Neural cell (in vitro differentiated cells): ENCODE measurements around the gene SLC4A7.

Experiments used
- POLR2AphosphoS5 ChIP-seq: IDR thresholded peaks from 2 replicates; pipeline ENCODE4 v1.6.1; 2012
- TF ChIP-seq, protein P1 (sequence below): fragments of 450-650 bp; IDR thresholded peaks from 2 replicates; pipeline ENCODE4 v1.5.1; 2014; ENCODE audit warnings: antibody characterized with exemption, mild to moderate bottlenecking, moderate library complexity; ENCODE audit not compliant: poor library complexity, severe bottlenecking

DNA sequence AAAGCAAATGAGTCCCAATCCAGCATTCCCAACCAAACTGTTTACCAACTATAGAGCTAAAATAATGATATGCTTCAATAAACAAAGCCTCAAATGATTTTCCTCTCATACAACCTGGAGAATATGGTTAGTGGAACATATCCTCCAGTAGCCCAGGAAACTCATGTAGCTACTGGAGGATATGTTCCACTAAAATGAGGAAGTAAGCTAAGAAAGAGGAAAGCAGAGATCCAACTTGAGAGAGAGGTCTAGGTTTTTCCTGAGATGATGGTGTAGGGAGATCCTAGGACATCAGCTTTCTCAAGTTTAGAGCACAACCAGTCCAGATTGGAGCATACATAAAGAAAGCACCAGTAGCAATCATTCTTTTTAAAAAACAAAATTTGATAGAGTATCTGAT, 44.6 kb upstream of the SLC4A7 start:
- TF ChIP-seq, protein P1, sequence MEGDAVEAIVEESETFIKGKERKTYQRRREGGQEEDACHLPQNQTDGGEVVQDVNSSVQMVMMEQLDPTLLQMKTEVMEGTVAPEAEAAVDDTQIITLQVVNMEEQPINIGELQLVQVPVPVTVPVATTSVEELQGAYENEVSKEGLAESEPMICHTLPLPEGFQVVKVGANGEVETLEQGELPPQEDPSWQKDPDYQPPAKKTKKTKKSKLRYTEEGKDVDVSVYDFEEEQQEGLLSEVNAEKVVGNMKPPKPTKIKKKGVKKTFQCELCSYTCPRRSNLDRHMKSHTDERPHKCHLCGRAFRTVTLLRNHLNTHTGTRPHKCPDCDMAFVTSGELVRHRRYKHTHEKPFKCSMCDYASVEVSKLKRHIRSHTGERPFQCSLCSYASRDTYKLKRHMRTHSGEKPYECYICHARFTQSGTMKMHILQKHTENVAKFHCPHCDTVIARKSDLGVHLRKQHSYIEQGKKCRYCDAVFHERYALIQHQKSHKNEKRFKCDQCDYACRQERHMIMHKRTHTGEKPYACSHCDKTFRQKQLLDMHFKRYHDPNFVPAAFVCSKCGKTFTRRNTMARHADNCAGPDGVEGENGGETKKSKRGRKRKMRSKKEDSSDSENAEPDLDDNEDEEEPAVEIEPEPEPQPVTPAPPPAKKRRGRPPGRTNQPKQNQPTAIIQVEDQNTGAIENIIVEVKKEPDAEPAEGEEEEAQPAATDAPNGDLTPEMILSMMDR, result no peak
- no peak for TF ChIP-seq POLR2AphosphoS5
